DOHH2 (cell line): ENCODE measurements around the gene FLNB.

Experiments
- H3F3A ChIP-seq: fragments of 200-600 bp; sonication (generic), shearing (Covaris generic); 2 replicates; pipeline ENCODE4 v1.6.0; 2016; ENCODE audit warnings: antibody characterized with exemption, mild to moderate bottlenecking; ENCODE audit not compliant: control insufficient read depth, insufficient read depth
- H3K27ac ChIP-seq: fragments of 200-600 bp; sonication (generic); 2 replicates; pipeline ENCODE4 v1.5.1; 2014; ENCODE audit warnings: low read depth, mild to moderate bottlenecking, low read length, moderate library complexity
- H3K27me3 ChIP-seq: fragments of 200-600 bp; sonication (generic); 2 replicates; pipeline ENCODE4 v1.6.1; 2014; ENCODE audit warnings: mild to moderate bottlenecking, low read length, mixed read lengths; ENCODE audit not compliant: control insufficient read depth
- H3K36me3 ChIP-seq: fragments of 200-600 bp; sonication (generic); 2 replicates; pipeline ENCODE4 v1.6.1; 2014; ENCODE audit warnings: mild to moderate bottlenecking, low read length, moderate library complexity, mixed read lengths; ENCODE audit not compliant: control insufficient read depth
- H3K4me1 ChIP-seq: fragments of 200-600 bp; sonication (generic); 2 replicates; pipeline ENCODE4 v1.6.1; 2014; ENCODE audit warnings: mild to moderate bottlenecking, low read length, mixed read lengths; ENCODE audit not compliant: control insufficient read depth
- H3K4me2 ChIP-seq: fragments of 200-600 bp; sonication (generic); 2 replicates; pipeline ENCODE4 v1.6.0; 2014; ENCODE audit warnings: mild to moderate bottlenecking, low read length, moderate library complexity
- H3K4me3 ChIP-seq: fragments of 200-600 bp; sonication (generic); 2 replicates; pipeline ENCODE4 v1.5.1; 2014; ENCODE audit warnings: mild to moderate bottlenecking, low read length, mixed read lengths
- H3K79me2 ChIP-seq: fragments of 200-600 bp; sonication (generic); 2 replicates; pipeline ENCODE4 v1.6.1; 2014; ENCODE audit warnings: mild to moderate bottlenecking, low read length, mixed read lengths; ENCODE audit not compliant: control insufficient read depth
- H3K9me2 ChIP-seq: fragments of 200-600 bp; sonication (generic); replicated peaks from 2 replicates; pipeline ENCODE4 v1.6.1; 2014; ENCODE audit warnings: mild to moderate bottlenecking, low read length, mixed read lengths; ENCODE audit not compliant: control insufficient read depth
- H3K9me3 ChIP-seq: fragments of 200-600 bp; sonication (generic); 2 replicates; pipeline ENCODE4 v1.6.1; 2014; ENCODE audit warnings: antibody characterized with exemption, low read length, mixed read lengths; ENCODE audit not compliant: control insufficient read depth, insufficient read depth
- H4K20me1 ChIP-seq: fragments of 200-600 bp; sonication (generic); 2 replicates; pipeline ENCODE4 v1.6.0; 2014; ENCODE audit warnings: low read depth, mild to moderate bottlenecking, antibody characterized with exemption, low read length, moderate library complexity; ENCODE audit not compliant: control insufficient read depth, insufficient read depth
- CTCF ChIP-seq: fragments of 200-600 bp; sonication (generic); IDR thresholded peaks from one replicate; pipeline ENCODE4 v1.5.1; 2014; ENCODE audit warnings: antibody characterized with exemption, mild to moderate bottlenecking, low read depth, low read length; ENCODE audit not compliant: poor library complexity, severe bottlenecking
- EZH2phosphoT487 ChIP-seq: fragments of 200-600 bp; sonication (generic); IDR thresholded peaks from 2 replicates; pipeline ENCODE4 v1.6.1; 2017; ENCODE audit warnings: borderline replicate concordance, mild to moderate bottlenecking, antibody characterized with exemption, low read length, moderate library complexity, mixed read lengths

FLNB gene

GRCh38 chr3:58020783-58021071, 12.5 kb downstream of the FLNB start:
- Histone ChIP-seq H3K9me3 (no peaks in the 10 kb centered on the region), H3K79me2 (0 out of 2 replicates have a peak, but pooled peaks cover 2% of the 10 kb centered on the region), H3K4me1 (no peaks in the 10 kb centered on the region), H3K27me3 (no peaks in the 10 kb centered on the region), H3K9me2 (no peaks in the 10 kb centered on the region), H3F3A (no peaks in the 10 kb centered on the region), H3K4me3 (no peak overlapping the region), H3K27ac (no peak overlapping the region), H3K4me2 (no peak overlapping the region), H4K20me1 (no peaks in the 10 kb centered on the region), H3K36me3 (no peaks in the 10 kb centered on the region)
- no peak for TF ChIP-seq EZH2phosphoT487
- no peak for TF ChIP-seq CTCF

- no peak overlapping the region for H3K4me3 ChIP-seq
- H4K20me1 ChIP-seq, result no peaks in the 10 kb centered on the region
- TF ChIP-seq EZH2phosphoT487 (no peak), CTCF (no peak)
- no peak overlapping the region for H3K4me2 ChIP-seq
- H3F3A ChIP-seq, result no peaks in the 10 kb centered on the region
- peaks cover 2% of the 10 kb centered on the region; the same call in 1 of the 2 replicates for H3K79me2 ChIP-seq
- H3K4me1 ChIP-seq, result no peaks in the 10 kb centered on the region
- no peaks in the 10 kb centered on the region for H3K9me3 ChIP-seq
- H3K27ac ChIP-seq, result no peak overlapping the region
- no peaks in the 10 kb centered on the region for H3K27me3 ChIP-seq
- H3K36me3 ChIP-seq, result no peaks in the 10 kb centered on the region
- no peaks in the 10 kb centered on the region for H3K9me2 ChIP-seq
These were observed 13.1 kb downstream of the FLNB start for GRCh38 chr3:58021072-58021959.

- no peak overlapping the region for H3K4me3 ChIP-seq
- TF ChIP-seq CTCF (no peak), EZH2phosphoT487 (no peak)
- no peaks in the 10 kb centered on the region for H3K27me3 ChIP-seq
- H3K9me3 ChIP-seq, result no peaks in the 10 kb centered on the region
- no peaks in the 10 kb centered on the region for H3F3A ChIP-seq
- no peak overlapping the region for H3K27ac ChIP-seq
- no peaks in the 10 kb centered on the region for H3K4me1 ChIP-seq
- no peaks in the 10 kb centered on the region for H3K9me2 ChIP-seq
- no peak overlapping the region for H3K4me2 ChIP-seq
- H3K36me3 ChIP-seq, result no peaks in the 10 kb centered on the region
- peaks cover 2% of the 10 kb centered on the region; the same call in 1 of the 2 replicates for H3K79me2 ChIP-seq
- no peaks in the 10 kb centered on the region for H4K20me1 ChIP-seq
These were observed 13.7 kb downstream of the FLNB start for GRCh38 chr3:58021962-58022361.
